IMR-90 (cell line): Measurements from ENCODE around the gene ELP6.

Experiments used
- BHLHE40 ChIP-seq: fragments of 150-350 bp; IDR thresholded peaks from 2 replicates; pipeline ENCODE4 v1.6.1; 2016; ENCODE audit warnings: mild to moderate bottlenecking, low read depth, low read length
- CEBPB ChIP-seq: IDR thresholded peaks from 2 replicates; pipeline ENCODE4 v1.6.1; 2012; ENCODE audit warnings: low read depth, low read length, improper control_type of control experiment
- CTCF ChIP-seq: conservative IDR thresholded peaks from 2 replicates; pipeline ENCODE4 v1.5.1; 2012; ENCODE audit warnings: mild to moderate bottlenecking, low read depth, low read length, improper control_type of control experiment
- ELK1 ChIP-seq: fragments of 150-350 bp; IDR thresholded peaks from 2 replicates; pipeline ENCODE4 v1.6.1; 2016; ENCODE audit warnings: low read depth, mild to moderate bottlenecking, low read length, moderate library complexity, borderline replicate concordance
- FOS ChIP-seq: fragments of 150-350 bp; IDR thresholded peaks from 2 replicates; pipeline ENCODE4 v1.6.1; 2016; ENCODE audit warnings: low read depth, low read length
- MAZ ChIP-seq: IDR thresholded peaks from 2 replicates; pipeline ENCODE4 v1.6.1; 2012; ENCODE audit warnings: low read depth, mild to moderate bottlenecking, low read length, improper control_type of control experiment, moderate library complexity, borderline replicate concordance
- MXI1 ChIP-seq: IDR thresholded peaks from 2 replicates; pipeline ENCODE4 v1.6.1; 2012; ENCODE audit warnings: low read depth, mild to moderate bottlenecking, low read length, moderate library complexity, borderline replicate concordance
- POLR2A ChIP-seq: IDR thresholded peaks from 2 replicates; pipeline ENCODE4 v1.6.1; 2012; ENCODE audit warnings: mild to moderate bottlenecking, low read depth, low read length
- RAD21 ChIP-seq: IDR thresholded peaks from 2 replicates; pipeline ENCODE4 v1.6.1; 2012; ENCODE audit warnings: low read length, improper control_type of control experiment
- RCOR1 ChIP-seq: IDR thresholded peaks from 2 replicates; pipeline ENCODE4 v1.6.1; 2012; ENCODE audit warnings: mild to moderate bottlenecking, low read length, improper control_type of control experiment; ENCODE audit not compliant: insufficient replicate concordance
- SMC3 ChIP-seq: fragments of 150-350 bp; IDR thresholded peaks from 2 replicates; pipeline ENCODE4 v1.6.1; 2016; ENCODE audit warnings: low read depth, mild to moderate bottlenecking, antibody characterized with exemption, low read length, moderate library complexity
- TF ChIP-seq, protein P1 (sequence below): fragments of 150-350 bp; IDR thresholded peaks from 2 replicates; pipeline ENCODE4 v1.6.1; 2017; ENCODE audit warnings: mild to moderate bottlenecking, antibody characterized with exemption, low read length, low read depth

- TF ChIP-seq RAD21: no peak
- TF ChIP-seq FOS: no peak
- no peak for TF ChIP-seq CTCF
- no peak for TF ChIP-seq MXI1
- no peak for TF ChIP-seq CEBPB
- TF ChIP-seq POLR2A: no peak
- no peak for TF ChIP-seq ELK1
- no peak for TF ChIP-seq BHLHE40
- no peak for TF ChIP-seq SMC3
- TF ChIP-seq MAZ: no peak
- TF ChIP-seq, protein P1, sequence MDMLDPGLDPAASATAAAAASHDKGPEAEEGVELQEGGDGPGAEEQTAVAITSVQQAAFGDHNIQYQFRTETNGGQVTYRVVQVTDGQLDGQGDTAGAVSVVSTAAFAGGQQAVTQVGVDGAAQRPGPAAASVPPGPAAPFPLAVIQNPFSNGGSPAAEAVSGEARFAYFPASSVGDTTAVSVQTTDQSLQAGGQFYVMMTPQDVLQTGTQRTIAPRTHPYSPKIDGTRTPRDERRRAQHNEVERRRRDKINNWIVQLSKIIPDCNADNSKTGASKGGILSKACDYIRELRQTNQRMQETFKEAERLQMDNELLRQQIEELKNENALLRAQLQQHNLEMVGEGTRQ: no peak
- TF ChIP-seq RCOR1: no peak
These were observed 26.8 kb upstream of the ELP6 start for GRCh38 chr3:47540281-47540680.
